Measurements from ENCODE around the gene METTL26. TPM values are rescaled to one million over a fixed set of nuclear protein-coding genes. Genes with fewer than 3 reads are reported as not detected.
A peak's percentile ranks its signal among the peaks of the same experiment; 100 is the strongest.

Gene METTL26
- total and polyA plus RNA-seq, 10 of the 15 experiments (the other 5 are each of a cell fraction or from before 2014, with no cell fraction given), result 5.4 to 163 (median 79.3) TPM

DNA sequence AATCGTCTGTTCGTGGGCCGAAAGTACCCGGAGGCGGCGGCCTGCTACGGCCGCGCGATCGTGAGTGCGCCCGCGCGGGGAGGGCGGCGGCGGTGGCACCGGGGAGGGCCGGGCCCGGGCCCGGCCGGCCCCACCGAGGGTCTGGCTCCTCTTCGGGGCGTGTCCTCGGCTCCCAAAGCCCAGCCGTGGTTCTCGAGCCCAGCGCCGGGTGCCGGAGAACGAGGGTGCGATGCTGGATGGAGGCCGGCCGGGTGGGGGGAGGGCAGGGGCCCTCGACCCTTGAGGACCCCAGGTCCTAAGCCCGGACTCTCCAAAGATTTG, 44.5 kb upstream of the METTL26 start:
- ChIA-PET POLR2A (interaction anchor here (1.0 to 2.0 kb wide), 6 partner anchors 9 to 42 kb away, joined by 3 to 13 read pairs (median 4); partner anchors contain the start of genes RHOT2 and WDR24), CTCF (interaction anchor here (1.0 to 1.5 kb wide), 2 partner anchors 9 to 13 kb away, joined by 3 to 4 read pairs; partner anchors contain the start of genes RHOT2 and WDR24), SMC1A (ENCODE audit: uncharacterized antibody, unreplicated experiment) (no interaction called here), RAD21 (ENCODE audit: unreplicated experiment) (interaction anchor here (0.9 kb wide), 2 partner anchors 14 to 40 kb away, joined by 3 read pairs; partner anchors contain the start of gene ANTKMT)
- Histone ChIP-seq H3K27me3 (replicated peaks in 1 of 2; ENCODE audit: control insufficient read depth in 2 of 2, insufficient read depth in 2 of 2, low read length in 1 of 2) (no peaks in the 10 kb centered on the region), H4K20me1 (ENCODE audit: control insufficient read depth, insufficient read depth) (peaks cover 6% of the 10 kb centered on the region; the same call in 1 of the 2 replicates), H3K79me2 (ENCODE audit: control insufficient read depth, insufficient read depth, low read length) (peaks cover 24% of the 10 kb centered on the region), H3K36me3 (ENCODE audit: control insufficient read depth in 2 of 2, insufficient read depth in 2 of 2, low read length in 1 of 2) (peaks cover 6 to 9% of the 10 kb centered on the region in 2 experiments; a peak in 2 of 4 replicates), H3K4me1 (ENCODE audit: control insufficient read depth, insufficient read depth, low read length) (peaks cover 15% of the 10 kb centered on the region), H3K4me2 (ENCODE audit: control insufficient read depth, insufficient read depth) (peak overlapping the region; percentile 98), H3K27ac (ENCODE audit: control insufficient read depth, insufficient read depth) (peak overlapping the region; percentile 53), H2AFZ (ENCODE audit: control insufficient read depth, low read depth, low read length) (peak overlapping the region; percentile 84; the same call in 1 of the 2 replicates), H3K9me3 (replicated peaks; ENCODE audit: control insufficient read depth, insufficient read depth, low read length) (no peaks in the 10 kb centered on the region), H3K9ac (ENCODE audit: control insufficient read depth, insufficient read depth, low read length) (peak overlapping the region; percentile 88), H3K4me3 (peak overlapping the region; percentile 77)
- intact Hi-C loops (cut with micrococcal nuclease; ENCODE audit: unreplicated experiment), result loop anchor here (5.0 kb wide), 1 partner anchor 43 kb away; the partner anchor contains the start of gene METTL26
- no peak for DNase-seq (ENCODE audit: low read depth, low spot score)
- no peak for FAIRE-seq
- WGBS (ENCODE audit: insufficient coverage, insufficient replicate concordance, low lambda C conversion rate, missing lambda C conversion rate), result 1% methylated on average over 31 of the region's 38 CpGs
- in situ Hi-C loops (cut with MboI), result no loop called here
- no TSS peak for BruUV-seq (replicated peaks)
- TF ChIP-seq NFIC (IDR thresholded peaks at IDR 0.05; ENCODE audit: low read depth, low read length), result no peak
- TF ChIP-seq ZNF274 (IDR thresholded peaks at IDR 0.05; ENCODE audit: insufficient read depth, insufficient read length), result no peak
- TF ChIP-seq, protein P1, sequence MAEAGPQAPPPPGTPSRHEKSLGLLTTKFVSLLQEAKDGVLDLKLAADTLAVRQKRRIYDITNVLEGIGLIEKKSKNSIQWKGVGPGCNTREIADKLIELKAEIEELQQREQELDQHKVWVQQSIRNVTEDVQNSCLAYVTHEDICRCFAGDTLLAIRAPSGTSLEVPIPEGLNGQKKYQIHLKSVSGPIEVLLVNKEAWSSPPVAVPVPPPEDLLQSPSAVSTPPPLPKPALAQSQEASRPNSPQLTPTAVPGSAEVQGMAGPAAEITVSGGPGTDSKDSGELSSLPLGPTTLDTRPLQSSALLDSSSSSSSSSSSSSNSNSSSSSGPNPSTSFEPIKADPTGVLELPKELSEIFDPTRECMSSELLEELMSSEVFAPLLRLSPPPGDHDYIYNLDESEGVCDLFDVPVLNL (IDR thresholded peaks at IDR 0.05; ENCODE audit: low read depth, low read length), result no peak
- TF ChIP-seq POU2F2 (IDR thresholded peaks at IDR 0.05; ENCODE audit: borderline replicate concordance, low read depth, low read length), result 0 out of 3 replicates have a peak, but pooled peaks have one; percentile 1
- no peak for TF ChIP-seq NFYA (IDR thresholded peaks at IDR 0.05; ENCODE audit: borderline replicate concordance, low read depth, low read length)
- TF ChIP-seq TCF7 (IDR thresholded peaks at IDR 0.05; ENCODE audit: borderline replicate concordance), result no peak
- no peak for TF ChIP-seq IKZF1 (conservative IDR thresholded peaks at IDR 0.05)
- no peak for TF ChIP-seq E4F1 (IDR thresholded peaks at IDR 0.05; ENCODE audit: borderline replicate concordance, partially characterized antibody)
- TF ChIP-seq CBFB (IDR thresholded peaks at IDR 0.05; ENCODE audit: low read depth), result 0 out of 2 replicates have a peak, but pooled peaks have one; percentile 28
- no peak for TF ChIP-seq RUNX3 (IDR thresholded peaks at IDR 0.05; ENCODE audit: low read length)
- TF ChIP-seq YY1 (IDR thresholded peaks at IDR 0.05; ENCODE audit: low read depth, low read length), result no peak
- ATAC-seq, result no peak

Measured in GM12878 (cell line).